IPS DF 6.9 (cell line): ENCODE results near the gene REPS2.

Experiments
- DNase-seq: peaks from one replicate; pipeline ENCODE4 v3.0.0-alpha.2; 2013; ENCODE audit warnings: low read depth, low spot score
- H3K27ac ChIP-seq: one replicate; pipeline ENCODE4 v1.5.1; 2013; ENCODE audit warnings: low read length, control low read depth
- H3K27me3 ChIP-seq: 2 replicates; pipeline ENCODE4 v1.6.1; 2013; ENCODE audit warnings: mild to moderate bottlenecking, low read length; ENCODE audit not compliant: control insufficient read depth, insufficient read depth
- H3K36me3 ChIP-seq: 2 replicates; pipeline ENCODE4 v1.6.1; 2013; ENCODE audit warnings: low read length; ENCODE audit not compliant: control insufficient read depth, insufficient read depth
- H3K4me1 ChIP-seq: 2 replicates; pipeline ENCODE4 v1.6.1; 2013; ENCODE audit warnings: low read length; ENCODE audit not compliant: control insufficient read depth, insufficient read depth
- H3K4me3 ChIP-seq: 2 replicates; pipeline ENCODE4 v1.5.1; 2013; ENCODE audit warnings: mild to moderate bottlenecking, low read length
- H3K9me3 ChIP-seq: 2 replicates; pipeline ENCODE4 v1.6.1; 2013; ENCODE audit warnings: low read length, inconsistent platforms; ENCODE audit not compliant: control insufficient read depth, insufficient read depth
- WGBS: extraction: QIAGEN DNeasy Blood & Tissue Kit; methylation state at CpG from one replicate; pipeline ENCODE4 v1.1.7; 2013; ENCODE audit warnings: mixed read lengths, missing lambda C conversion rate; ENCODE audit not compliant: insufficient read length, insufficient coverage; 5-methylcytosine and 5-hydroxymethylcytosine counted together

The REPS2 gene

GRCh38 chrX:16997313-16997712 lies 50.9 kb downstream of the REPS2 start:
- Histone ChIP-seq H3K4me3 (no peak overlapping the region), H3K36me3 (no peaks in the 10 kb centered on the region), H3K4me1 (no peaks in the 10 kb centered on the region), H3K27me3 (no peaks in the 10 kb centered on the region), H3K9me3 (no peaks in the 10 kb centered on the region; the same call in 1 of the 2 replicates), H3K27ac (no peak overlapping the region)
- no peak for DNase-seq
- no CpG with 5 or more reads among the region's 2 CpGs for WGBS

GRCh38 chrX:16999275-16999674 lies 52.8 kb downstream of the REPS2 start:
- Histone ChIP-seq H3K27me3 (no peaks in the 10 kb centered on the region), H3K36me3 (no peaks in the 10 kb centered on the region), H3K9me3 (no peaks in the 10 kb centered on the region; the same call in 1 of the 2 replicates), H3K4me1 (no peaks in the 10 kb centered on the region), H3K27ac (no peak overlapping the region), H3K4me3 (no peak overlapping the region)
- DNase-seq: no peak

- no peak overlapping the region for H3K27ac ChIP-seq
- no peak for DNase-seq
- no CpG with 5 or more reads among the region's 2 CpGs for WGBS
- no peaks in the 10 kb centered on the region for H3K4me1 ChIP-seq
- H3K27me3 ChIP-seq: no peaks in the 10 kb centered on the region
- no peaks in the 10 kb centered on the region; the same call in 1 of the 2 replicates for H3K9me3 ChIP-seq
- H3K36me3 ChIP-seq: no peaks in the 10 kb centered on the region
- no peak overlapping the region for H3K4me3 ChIP-seq
Observed at GRCh38 chrX:17000751-17001150, 54.3 kb downstream of the REPS2 start.

GRCh38 chrX:17005712-17006368 lies 59.4 kb downstream of the REPS2 start:
- H3K27me3 ChIP-seq: no peaks in the 10 kb centered on the region
- no peaks in the 10 kb centered on the region for H3K4me1 ChIP-seq
- H3K27ac ChIP-seq: no peak overlapping the region
- H3K36me3 ChIP-seq: no peaks in the 10 kb centered on the region
- H3K4me3 ChIP-seq: no peak overlapping the region
- H3K9me3 ChIP-seq: no peaks in the 10 kb centered on the region
- DNase-seq: no peak
- WGBS: no CpG with 5 or more reads among the region's 3 CpGs

- H3K27ac ChIP-seq: no peak overlapping the region
- H3K36me3 ChIP-seq: no peaks in the 10 kb centered on the region
- WGBS: no CpG with 5 or more reads among the region's 8 CpGs
- H3K4me3 ChIP-seq: no peak overlapping the region
- H3K9me3 ChIP-seq: no peaks in the 10 kb centered on the region
- no peaks in the 10 kb centered on the region for H3K27me3 ChIP-seq
- DNase-seq: no peak
- no peaks in the 10 kb centered on the region for H3K4me1 ChIP-seq
Observed at GRCh38 chrX:17007134-17007768, 60.8 kb downstream of the REPS2 start.

- Histone ChIP-seq H3K27ac (no peak overlapping the region), H3K4me3 (no peak overlapping the region), H3K36me3 (no peaks in the 10 kb centered on the region), H3K4me1 (no peaks in the 10 kb centered on the region), H3K27me3 (no peaks in the 10 kb centered on the region), H3K9me3 (no peaks in the 10 kb centered on the region)
- DNase-seq: no peak
- no CpG with 5 or more reads among the region's 3 CpGs for WGBS
Observed at GRCh38 chrX:17009856-17010625, 63.6 kb downstream of the REPS2 start.

- no peaks in the 10 kb centered on the region for H3K4me1 ChIP-seq
- no CpG with 5 or more reads among the region's 2 CpGs for WGBS
Observed at GRCh38 chrX:17012465-17012864, 66.0 kb downstream of the REPS2 start.

GRCh38 chrX:17014216-17014615 lies 67.8 kb downstream of the REPS2 start:
- H3K9me3 ChIP-seq: no peaks in the 10 kb centered on the region
- H3K27me3 ChIP-seq: no peaks in the 10 kb centered on the region
- WGBS: no CpG with 5 or more reads among the region's 3 CpGs
- no peak overlapping the region for H3K27ac ChIP-seq
- no peaks in the 10 kb centered on the region for H3K36me3 ChIP-seq
- DNase-seq: no peak
- H3K4me3 ChIP-seq: no peak overlapping the region
- H3K4me1 ChIP-seq: no peaks in the 10 kb centered on the region

More at GRCh38 chrX:17012465-17012864, 66.0 kb downstream of the REPS2 start:
- Histone ChIP-seq H3K36me3 (no peaks in the 10 kb centered on the region), H3K4me3 (no peak overlapping the region), H3K27ac (no peak overlapping the region), H3K27me3 (no peaks in the 10 kb centered on the region), H3K9me3 (no peaks in the 10 kb centered on the region)
- DNase-seq: no peak

- no peaks in the 10 kb centered on the region for H3K27me3 ChIP-seq
- no CpG with 5 or more reads among the region's 4 CpGs for WGBS
- no peaks in the 10 kb centered on the region for H3K4me1 ChIP-seq
Observed at GRCh38 chrX:17017134-17017533, 70.7 kb downstream of the REPS2 start.

GRCh38 chrX:17020356-17020755 lies 73.9 kb downstream of the REPS2 start:
- no peaks in the 10 kb centered on the region for H3K27me3 ChIP-seq
- H3K4me3 ChIP-seq: no peak overlapping the region
- H3K4me1 ChIP-seq: no peaks in the 10 kb centered on the region
- no peak for DNase-seq
- H3K36me3 ChIP-seq: no peaks in the 10 kb centered on the region
- H3K9me3 ChIP-seq: no peaks in the 10 kb centered on the region
- no peak overlapping the region for H3K27ac ChIP-seq
- WGBS: no CpG with 5 or more reads among the region's 2 CpGs

More at GRCh38 chrX:17017134-17017533, 70.7 kb downstream of the REPS2 start:
- Histone ChIP-seq H3K4me3 (no peak overlapping the region), H3K27ac (no peak overlapping the region), H3K9me3 (no peaks in the 10 kb centered on the region), H3K36me3 (no peaks in the 10 kb centered on the region)
- DNase-seq: no peak
